Fibroblast of pulmonary artery (primary cell): ENCODE data around the gene MFSD8.
"Not testable (repeated sequence)": the region's sequence is repeated elsewhere in the genome, so short reads cannot be mapped to it uniquely, and the experiment has no call there.

Experiments
- DNase-seq: peaks from one replicate; pipeline ENCODE4 v3.0.0-alpha.2; 2010; ENCODE audit warnings: low read depth
- H3K4me3 ChIP-seq: replicated peaks from 2 replicates; pipeline ENCODE4 v1.5.1; 2011; ENCODE audit warnings: low read depth, mild to moderate bottlenecking, control low read depth, low read length, moderate library complexity
- CTCF ChIP-seq: IDR thresholded peaks from 2 replicates; pipeline ENCODE4 v1.5.1; 2011; ENCODE audit warnings: mild to moderate bottlenecking, control low read depth, low read length, inconsistent platforms; ENCODE audit errors: missing control alignments

Gene MFSD8

GRCh38 chr4:127988638-127989037 lies 23.7 kb upstream of the MFSD8 start:
- no peak for DNase-seq
- TF ChIP-seq CTCF = no peak
- no peak overlapping the region for H3K4me3 ChIP-seq

GRCh38 chr4:127985989-127986388 lies 21.0 kb upstream of the MFSD8 start:
- DNase-seq = no peak
- no peak for TF ChIP-seq CTCF
- no peak overlapping the region for H3K4me3 ChIP-seq

GRCh38 chr4:127982445-127982844 lies 17.5 kb upstream of the MFSD8 start:
- H3K4me3 ChIP-seq = no peak overlapping the region
- no peak for DNase-seq
- no peak for TF ChIP-seq CTCF

GRCh38 chr4:127978930-127979329 lies 14.0 kb upstream of the MFSD8 start:
- TF ChIP-seq CTCF = no peak
- H3K4me3 ChIP-seq = no peak overlapping the region
- DNase-seq = no peak

GRCh38 chr4:127975121-127975770 lies 10.3 kb upstream of the MFSD8 start:
- H3K4me3 ChIP-seq = no peak overlapping the region
- no peak for DNase-seq
- TF ChIP-seq CTCF = no peak

GRCh38 chr4:127970925-127971324 lies 6.0 kb upstream of the MFSD8 start:
- not testable (repeated sequence) for DNase-seq, H3K4me3 ChIP-seq

- no peak for DNase-seq
Observed at GRCh38 chr4:127968586-127968985, 3.6 kb upstream of the MFSD8 start.

More at GRCh38 chr4:127968586-127968985, 3.6 kb upstream of the MFSD8 start:
- TF ChIP-seq CTCF = no peak
- H3K4me3 ChIP-seq = no peak overlapping the region
